COLO668 (cell line): ENCODE measurements around the gene ACTN1.
"Not testable (repeated sequence)": the region's sequence is repeated elsewhere in the genome, so short reads cannot be mapped to it uniquely, and the experiment has no call there.

ENCODE experiments used
- DNase-seq: peaks from one replicate; lab custom pipeline; 2025; ENCODE audit not compliant: unreplicated experiment; lab: John Stamatoyannopoulos, UW

The ACTN1 gene

GRCh38 chr14:68866991-68867533 is 112.0 kb downstream of the ACTN1 start:
- no peak for DNase-seq

DNA sequence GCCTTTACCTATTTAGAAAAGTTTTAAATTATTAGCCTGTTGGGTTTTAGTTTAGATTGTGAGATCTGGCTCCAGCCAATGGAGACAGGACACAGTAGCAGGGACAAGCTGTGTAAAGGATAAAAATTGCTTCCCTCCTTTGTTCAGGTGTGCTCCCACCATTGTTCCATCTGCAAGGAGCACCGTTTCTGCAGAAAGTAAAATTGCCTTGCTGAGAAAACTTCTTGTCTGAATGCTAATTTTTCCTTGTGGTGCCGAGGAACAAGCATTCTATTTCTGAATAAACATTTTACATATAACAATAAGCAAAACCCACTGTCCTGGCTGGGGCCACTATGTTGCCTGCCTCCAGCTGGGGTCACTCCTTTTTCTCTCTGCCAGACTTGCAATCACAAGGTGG is 113.6 kb downstream of the ACTN1 start:
- no peak for DNase-seq

DNA sequence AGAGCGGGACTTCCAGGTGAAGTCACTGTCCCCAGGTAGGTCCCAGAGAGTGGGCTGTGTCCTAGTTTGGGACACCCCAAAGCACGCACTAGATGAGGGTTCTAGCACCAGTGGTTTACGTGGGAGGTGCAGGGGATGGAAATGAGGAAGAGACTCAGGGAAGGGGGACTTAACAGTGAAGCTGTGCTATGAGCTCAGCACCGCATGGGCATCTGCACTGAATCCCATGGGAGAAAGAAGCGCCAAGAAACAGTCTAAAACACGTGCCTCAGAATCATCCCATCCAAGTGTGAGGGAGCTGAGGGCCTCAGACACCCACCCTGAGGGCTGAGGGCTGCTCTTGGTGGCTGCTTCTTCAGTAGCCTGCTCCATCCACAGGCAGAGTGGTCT is 114.7 kb downstream of the ACTN1 start:
- DNase-seq, result no peak

DNA sequence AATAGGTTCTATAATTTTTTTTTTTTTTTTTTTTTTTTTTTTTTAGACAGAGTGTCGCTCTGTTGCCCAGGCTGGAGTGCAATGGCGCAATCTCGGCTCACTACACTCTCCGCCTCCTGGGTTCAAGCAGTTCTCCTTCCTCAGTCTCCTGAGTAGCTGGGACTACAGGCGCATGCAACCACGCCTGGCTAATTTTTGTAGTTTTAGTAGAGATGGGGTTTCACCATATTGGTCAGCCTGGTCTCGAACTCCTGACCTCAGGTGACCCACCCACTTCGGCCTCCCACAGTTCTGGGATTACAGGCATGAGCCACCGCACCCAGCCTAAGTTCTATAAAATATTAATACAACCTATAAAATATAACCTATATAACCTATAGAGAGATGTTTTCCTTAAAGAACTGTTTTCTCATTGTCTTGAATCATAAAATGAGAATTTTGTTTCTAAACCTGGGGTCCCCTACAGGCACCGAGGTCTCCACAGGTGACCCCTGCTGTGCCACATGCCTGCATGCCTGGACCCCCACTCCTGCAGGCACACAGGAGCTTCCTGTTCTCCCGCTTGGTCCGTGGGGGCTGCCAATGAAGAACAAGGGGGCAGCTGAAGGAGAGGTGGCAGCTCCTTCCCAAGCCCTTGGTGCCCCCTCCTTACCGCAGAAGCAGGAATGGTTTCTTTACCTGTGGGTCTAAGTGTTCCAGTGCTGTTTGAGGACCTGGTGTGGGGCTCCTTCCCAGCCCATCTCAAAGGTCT is 115.3 kb downstream of the ACTN1 start:
- DNase-seq, result no peak

GRCh38 chr14:68862954-68863594 is 116.0 kb downstream of the ACTN1 start:
- peak; percentile 84 for DNase-seq

GRCh38 chr14:68860771-68861170 is 118.3 kb downstream of the ACTN1 start:
- no peak for DNase-seq

DNA sequence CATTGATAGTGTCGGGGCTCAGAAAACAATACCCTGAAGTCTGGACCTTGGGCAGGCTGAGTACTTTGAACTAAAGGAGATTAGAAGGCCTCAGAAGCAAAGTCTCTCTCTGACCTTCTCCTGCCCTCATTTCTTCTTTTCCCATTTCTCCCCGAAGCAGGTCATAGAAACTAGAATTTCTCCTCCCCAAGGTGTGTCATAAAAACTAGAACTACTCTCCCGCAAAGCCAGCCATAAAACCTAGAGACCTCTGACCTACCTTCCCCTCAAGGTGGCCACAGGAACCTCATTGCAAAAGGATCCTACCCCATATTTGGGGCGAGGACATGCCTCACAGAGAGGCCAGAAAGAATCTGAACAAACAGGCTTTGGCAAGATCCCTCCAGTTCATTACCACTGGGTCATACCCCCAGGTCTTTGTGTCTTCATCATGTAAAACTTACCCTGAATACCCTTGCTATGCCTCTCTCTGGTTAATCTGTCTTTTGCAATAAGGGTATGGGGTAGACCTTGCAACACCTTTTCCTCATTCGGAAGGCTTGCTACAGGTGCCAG is 121.5 kb downstream of the ACTN1 start:
- DNase-seq, result no peak

DNA sequence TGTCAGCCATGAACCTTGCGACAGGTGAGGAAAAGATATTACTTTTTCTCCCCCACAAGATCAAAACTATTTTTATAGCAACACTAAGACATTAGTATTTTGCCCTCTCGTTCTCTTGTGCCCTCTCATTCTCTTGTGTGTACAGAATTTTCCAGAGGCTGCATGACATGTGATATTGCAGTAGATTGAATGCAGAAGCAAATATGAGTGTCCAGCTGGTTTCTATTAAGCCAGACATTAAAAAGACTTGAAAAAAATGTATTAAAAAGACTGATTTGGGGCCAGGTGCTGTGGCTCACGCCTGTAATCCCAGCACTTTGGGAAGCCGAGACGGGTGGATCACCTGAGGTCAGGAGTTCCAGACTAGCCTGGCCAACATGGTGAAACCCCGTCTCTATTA is 122.5 kb downstream of the ACTN1 start:
- DNase-seq, result no peak

GRCh38 chr14:68854421-68854820 is 124.7 kb downstream of the ACTN1 start:
- no peak for DNase-seq

DNA sequence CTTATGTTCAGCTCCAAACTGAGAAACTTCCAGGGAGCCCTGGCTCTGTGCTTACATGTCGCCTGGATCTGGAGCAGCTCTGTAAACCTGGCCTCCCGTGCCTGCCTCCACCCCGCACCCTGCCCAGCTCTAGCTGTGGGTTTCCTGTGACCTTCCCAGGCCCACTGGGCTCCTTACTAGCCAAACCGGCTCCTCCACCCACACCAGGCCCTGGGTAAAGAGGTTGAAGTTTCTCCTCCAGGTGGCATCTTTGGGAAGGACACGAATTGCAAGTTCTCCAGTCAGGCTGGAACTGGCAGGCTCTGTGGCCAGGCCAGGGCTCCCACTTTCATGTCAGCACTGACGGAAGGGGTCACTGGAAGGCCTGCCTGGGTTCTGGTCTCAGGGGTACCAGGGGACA is 125.4 kb downstream of the ACTN1 start:
- DNase-seq, result no peak

DNA sequence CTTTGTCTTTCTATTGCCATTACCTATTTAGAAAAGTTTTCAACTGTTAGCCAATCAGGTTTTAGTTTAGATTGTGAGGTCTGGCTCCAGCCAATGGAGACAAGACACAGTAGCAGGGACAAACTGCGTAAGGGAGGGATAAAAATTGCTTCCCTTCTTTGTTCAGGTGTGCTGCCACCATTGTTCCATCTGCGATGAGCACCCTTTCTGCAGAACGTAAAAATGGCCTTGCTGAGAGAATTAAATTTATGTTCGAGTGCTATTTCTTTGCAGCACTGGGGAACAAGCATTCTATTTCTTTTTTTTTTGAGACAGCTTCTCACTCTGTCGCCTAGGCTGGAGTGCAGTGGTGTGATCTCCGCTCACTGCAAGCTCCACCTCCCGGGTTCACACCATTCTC is 126.6 kb downstream of the ACTN1 start:
- DNase-seq, result not testable (repeated sequence)

- DNase-seq, result no peak
These were observed 128.0 kb downstream of the ACTN1 start for GRCh38 chr14:68851078-68851477.

GRCh38 chr14:68849416-68849815 is 129.7 kb downstream of the ACTN1 start:
- DNase-seq, result no peak

DNA sequence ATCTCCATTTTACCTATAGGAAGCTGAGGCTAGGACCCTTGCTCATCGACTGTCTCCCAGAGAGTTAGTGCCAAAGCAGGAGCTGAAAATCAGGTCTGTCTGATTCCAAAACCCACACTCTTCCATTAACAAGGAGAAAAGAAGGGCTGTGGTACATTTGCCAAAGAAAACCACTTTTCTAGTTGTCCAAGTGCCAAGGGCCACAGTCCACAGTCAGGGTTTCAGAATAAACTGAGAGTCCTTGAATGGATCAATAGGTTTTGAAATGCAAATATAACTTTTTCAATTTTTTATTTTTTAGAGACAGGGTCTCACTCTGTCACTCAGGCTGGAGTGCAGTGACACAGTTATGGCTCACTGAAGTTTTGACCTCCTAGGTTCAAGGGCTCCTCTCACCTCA is 130.8 kb downstream of the ACTN1 start:
- DNase-seq, result no peak

GRCh38 chr14:68847640-68848039 is 131.5 kb downstream of the ACTN1 start:
- not testable (repeated sequence) for DNase-seq

GRCh38 chr14:68846466-68846865 is 132.6 kb downstream of the ACTN1 start:
- no peak for DNase-seq

GRCh38 chr14:68844210-68844545 is 134.9 kb downstream of the ACTN1 start:
- DNase-seq, result no peak

GRCh38 chr14:68843471-68844209 is 135.5 kb downstream of the ACTN1 start:
- DNase-seq, result peak; percentile 68

- DNase-seq, result no peak
These were observed 136.8 kb downstream of the ACTN1 start for GRCh38 chr14:68842298-68842697.

DNA sequence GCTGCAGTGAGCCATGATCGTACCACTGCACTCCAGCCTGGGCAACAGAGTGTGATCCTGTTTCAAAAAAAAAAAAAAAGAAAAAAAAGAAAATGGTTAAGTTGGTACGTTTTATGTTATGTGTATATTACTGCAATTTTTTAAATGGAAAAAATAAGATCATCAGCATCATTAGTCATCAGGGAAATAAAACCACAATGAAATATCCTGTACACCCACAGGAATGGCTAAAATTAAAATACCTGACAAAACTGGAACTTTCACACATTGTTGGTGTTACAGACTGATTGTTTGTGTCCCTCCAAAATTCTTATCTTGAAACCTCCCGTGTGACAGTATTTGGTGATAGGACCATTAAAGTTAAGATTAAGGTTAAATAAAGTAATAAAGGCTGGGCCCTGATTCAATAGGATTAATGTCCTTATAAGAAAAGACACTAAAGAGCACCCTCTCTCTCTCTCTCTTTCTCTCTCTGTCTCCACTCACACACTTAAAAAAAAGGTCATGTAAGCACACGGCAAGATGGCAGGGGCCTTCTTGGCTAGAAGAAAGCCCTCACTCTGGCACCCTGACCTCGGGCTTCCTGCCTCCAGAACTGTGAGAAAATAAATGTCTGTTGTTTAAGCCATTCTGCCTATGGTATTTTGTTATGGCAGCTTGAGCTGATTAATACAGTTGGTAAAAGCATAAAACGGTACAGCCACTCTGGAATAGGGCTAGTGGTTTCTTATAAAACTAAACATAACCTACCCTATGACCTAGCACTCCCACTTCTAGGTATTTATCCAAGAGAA is 137.9 kb downstream of the ACTN1 start:
- DNase-seq, result no peak

DNA sequence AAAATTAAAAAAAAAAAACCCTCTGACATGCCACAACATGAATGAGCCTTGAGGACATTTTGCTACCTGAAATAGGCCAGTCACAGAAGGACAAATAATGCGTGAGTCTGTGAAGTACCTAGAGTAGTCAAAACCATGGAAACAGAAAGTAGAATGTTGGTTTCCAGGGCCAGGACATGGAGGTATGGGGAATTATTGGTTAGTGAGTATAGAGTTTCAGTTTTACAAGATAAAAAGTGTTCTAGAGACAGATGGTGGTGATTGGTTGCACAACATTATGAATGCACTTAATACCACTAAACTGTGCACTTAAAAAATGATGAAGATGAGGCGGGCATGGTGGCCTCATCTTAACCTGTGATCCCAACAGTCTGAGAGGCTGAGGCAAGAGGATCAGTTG is 138.6 kb downstream of the ACTN1 start:
- no peak for DNase-seq
